KOPT-K1 (cell line): ENCODE results near the gene ABCF3.

ENCODE experiments used
- H3K27ac ChIP-seq: fragments of 200-600 bp; sonication (generic); 2 replicates; pipeline ENCODE4 v1.5.1; 2016; ENCODE audit warnings: antibody characterized with exemption, mild to moderate bottlenecking, low read depth, low read length; ENCODE audit not compliant: poor library complexity, severe bottlenecking
- H3K36me3 ChIP-seq: fragments of 200-600 bp; sonication (generic); 2 replicates; pipeline ENCODE4 v1.5.1; 2017; ENCODE audit warnings: antibody characterized with exemption, mild to moderate bottlenecking, low read length, moderate library complexity; ENCODE audit not compliant: insufficient read depth
- H3K9me3 ChIP-seq: fragments of 200-600 bp; sonication (generic); 2 replicates; pipeline ENCODE4 v1.5.1; 2017; ENCODE audit warnings: antibody characterized with exemption, low read length, mild to moderate bottlenecking; ENCODE audit not compliant: insufficient read depth, poor library complexity, severe bottlenecking

Gene ABCF3

DNA sequence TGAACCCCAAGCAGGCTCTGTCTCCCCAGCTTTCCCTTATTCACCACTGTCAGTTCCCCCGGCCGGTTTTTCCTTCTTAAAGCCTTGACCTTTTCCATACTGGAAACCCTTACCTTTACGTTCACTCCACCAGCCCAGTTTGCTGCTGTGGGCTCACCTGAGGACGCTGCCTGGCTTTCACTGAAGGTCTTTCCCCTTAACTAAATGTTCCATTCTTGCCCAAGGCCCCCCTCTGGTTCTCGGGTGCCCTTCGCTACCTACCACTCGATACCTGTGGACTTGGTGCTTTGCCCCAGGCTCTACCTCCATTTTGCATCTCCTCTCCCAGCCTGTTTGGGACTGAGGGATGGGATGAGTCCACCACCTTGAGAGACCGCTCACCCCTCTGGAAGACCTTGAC is 10.5 kb upstream of the ABCF3 start:
- peak overlapping the region; percentile 73 for H3K27ac ChIP-seq
- H3K36me3 ChIP-seq: peaks cover 63% of the 10 kb centered on the region
- no peaks in the 10 kb centered on the region for H3K9me3 ChIP-seq

DNA sequence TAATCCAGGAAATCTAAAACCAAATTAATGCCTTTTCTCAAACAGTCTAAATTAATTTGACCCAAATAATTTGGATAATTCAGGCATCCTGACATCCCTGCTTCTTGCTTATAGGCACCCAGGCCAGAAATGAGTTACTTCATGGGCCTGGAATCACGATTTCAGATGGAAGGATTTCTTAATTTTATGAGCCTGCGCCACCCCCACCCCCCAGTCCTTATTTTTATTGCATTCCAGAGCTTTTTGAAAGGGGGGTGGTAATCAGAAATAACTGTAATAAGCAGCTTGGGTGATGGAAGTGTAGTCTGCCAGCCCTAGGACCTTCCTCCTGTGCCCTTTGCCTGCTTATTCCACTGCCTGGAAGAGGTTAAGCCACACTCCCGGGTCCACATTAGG is 10.0 kb upstream of the ABCF3 start:
- Histone ChIP-seq H3K27ac (peak overlapping the region; percentile 73), H3K36me3 (peaks cover 63% of the 10 kb centered on the region), H3K9me3 (no peaks in the 10 kb centered on the region)

DNA sequence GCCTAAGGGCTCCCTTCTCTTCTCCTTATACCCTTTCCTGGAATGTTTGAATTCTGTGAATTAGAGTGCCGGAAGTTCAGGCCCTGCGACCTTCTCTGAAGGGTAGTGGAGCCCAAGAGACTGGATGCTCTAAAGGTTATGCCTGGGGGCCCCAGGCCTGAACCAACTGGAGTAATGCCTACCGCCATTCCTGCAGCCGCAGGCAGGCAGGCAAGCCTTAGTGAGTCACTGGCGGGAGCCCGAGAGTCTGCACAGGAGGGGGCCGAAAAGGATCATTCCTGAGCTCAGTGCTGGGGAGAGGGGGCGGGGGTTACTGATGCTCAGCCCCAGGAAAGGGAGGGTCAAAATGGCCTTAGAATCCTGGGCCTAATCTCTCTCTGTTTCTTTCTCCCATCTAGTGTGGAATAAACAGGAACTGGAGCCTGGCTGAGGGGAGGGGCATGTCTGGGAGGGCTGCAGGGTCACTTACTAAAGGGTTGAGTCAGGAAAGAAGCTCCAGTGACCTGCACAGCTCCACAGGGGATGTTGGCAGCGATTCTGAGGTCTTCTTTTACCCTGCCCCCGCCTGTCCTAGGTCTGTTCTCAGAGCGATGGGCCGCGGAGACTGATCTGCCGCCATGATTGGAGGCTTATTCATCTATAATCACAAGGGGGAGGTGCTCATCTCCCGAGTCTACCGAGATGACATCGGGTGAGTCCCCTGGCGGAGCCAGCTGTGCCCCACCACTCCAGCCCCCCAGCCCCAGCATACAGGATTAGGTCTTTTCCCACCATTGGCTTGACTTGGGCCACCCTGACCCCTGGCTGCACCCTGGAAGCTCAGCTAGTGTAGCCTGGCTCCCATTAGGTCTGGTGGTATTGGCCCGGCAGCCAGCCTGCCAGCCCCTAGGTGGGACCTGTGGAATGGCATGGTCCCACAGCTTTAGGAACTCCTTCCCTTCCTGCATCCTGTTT is 9.3 kb upstream of the ABCF3 start:
- Histone ChIP-seq H3K36me3 (peaks cover 63% of the 10 kb centered on the region), H3K27ac (no peak overlapping the region), H3K9me3 (no peaks in the 10 kb centered on the region)

DNA sequence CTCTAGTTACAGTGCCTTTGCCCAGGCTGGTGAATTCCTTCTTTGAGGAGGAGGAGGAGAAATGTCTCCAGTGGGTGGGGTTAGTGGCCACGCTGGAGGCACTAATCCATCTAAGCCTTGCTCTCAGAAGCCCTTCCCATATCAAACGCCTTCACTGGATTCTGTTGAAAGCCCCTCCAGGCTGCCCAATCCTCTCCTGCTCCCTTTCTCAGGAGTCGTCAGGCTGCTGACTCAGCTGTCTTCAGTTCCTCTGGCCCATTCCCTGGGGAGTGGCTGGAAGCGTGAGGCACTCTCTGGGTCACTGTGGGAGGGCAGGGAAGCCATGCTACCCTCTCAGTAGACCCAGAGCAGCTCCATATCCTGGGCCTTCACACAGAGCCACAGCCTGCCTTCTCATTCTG is 8.7 kb upstream of the ABCF3 start:
- Histone ChIP-seq H3K36me3 (peaks cover 63% of the 10 kb centered on the region), H3K27ac (no peak overlapping the region), H3K9me3 (no peaks in the 10 kb centered on the region)

DNA sequence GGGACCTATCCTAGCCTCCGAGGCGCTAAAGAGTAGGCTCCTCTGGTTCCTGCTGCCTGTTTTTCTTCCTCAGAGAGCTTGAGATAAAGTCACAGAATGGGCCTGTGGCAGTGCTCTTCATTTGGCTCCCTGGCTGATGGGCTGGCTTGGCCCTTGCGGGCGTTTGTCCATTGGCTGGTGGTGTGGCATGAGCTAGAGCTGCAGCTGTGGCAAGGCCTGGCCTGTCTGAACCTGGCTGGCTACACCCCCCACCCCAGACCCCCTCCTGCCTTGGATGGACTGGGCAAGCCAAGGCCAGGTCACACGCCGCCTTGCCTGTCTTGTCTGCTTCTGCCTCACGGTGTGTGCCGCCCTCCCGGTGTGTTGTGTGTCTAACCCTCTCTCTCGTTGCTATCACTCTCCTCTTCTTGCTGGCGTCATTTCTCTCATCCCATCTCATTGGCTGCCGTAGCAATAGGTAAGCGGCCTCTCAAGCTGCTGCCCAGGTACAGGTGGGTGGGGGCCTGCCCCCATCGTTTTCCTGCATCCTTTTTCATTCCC is 8.2 kb upstream of the ABCF3 start:
- no peaks in the 10 kb centered on the region for H3K9me3 ChIP-seq
- H3K27ac ChIP-seq: no peak overlapping the region
- peaks cover 63% of the 10 kb centered on the region for H3K36me3 ChIP-seq

DNA sequence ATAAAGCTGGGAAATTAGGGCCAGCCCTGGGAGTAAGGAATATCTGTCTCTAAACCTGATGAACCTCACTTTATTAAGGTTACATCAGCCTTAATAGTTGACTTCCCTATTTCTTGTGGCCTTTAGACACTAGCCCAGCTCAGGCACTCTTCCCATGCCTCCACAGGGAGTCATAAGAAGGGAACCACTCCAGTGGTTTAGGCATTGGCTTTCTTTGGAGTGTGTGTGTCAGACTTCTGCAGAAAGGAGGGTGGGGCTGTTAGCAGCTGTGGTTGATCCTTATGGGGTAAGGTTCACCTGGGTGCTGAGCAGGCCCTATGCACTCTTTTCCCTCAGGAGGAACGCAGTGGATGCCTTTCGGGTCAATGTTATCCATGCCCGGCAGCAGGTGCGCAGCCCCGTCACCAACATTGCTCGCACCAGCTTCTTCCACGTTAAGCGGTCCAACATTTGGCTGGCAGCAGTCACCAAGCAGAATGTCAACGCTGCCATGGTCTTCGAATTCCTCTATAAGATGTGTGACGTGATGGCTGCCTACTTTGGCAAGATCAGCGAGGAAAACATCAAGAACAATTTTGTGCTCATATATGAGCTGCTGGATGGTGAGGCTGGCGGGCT is 7.4 kb upstream of the ABCF3 start:
- Histone ChIP-seq H3K9me3 (no peaks in the 10 kb centered on the region), H3K36me3 (peaks cover 71% of the 10 kb centered on the region), H3K27ac (no peak overlapping the region)

DNA sequence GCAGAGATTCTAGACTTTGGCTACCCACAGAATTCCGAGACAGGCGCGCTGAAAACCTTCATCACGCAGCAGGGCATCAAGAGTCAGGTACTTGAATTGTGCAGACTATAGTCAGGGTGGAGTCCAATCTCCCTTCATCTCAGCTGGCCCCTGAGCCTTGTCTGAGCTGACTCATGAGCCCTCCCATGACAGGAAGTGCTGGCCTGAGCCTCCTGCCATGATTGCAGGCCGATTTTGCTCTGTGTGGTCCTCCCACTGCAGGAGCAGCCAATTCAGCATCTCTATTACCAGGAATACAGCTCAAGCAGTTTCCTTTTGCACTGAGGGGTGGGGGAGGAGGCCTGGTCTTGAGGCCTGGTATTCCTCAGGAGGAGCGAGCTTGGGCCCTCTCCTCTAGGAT is 5.8 kb upstream of the ABCF3 start:
- Histone ChIP-seq H3K27ac (no peak overlapping the region), H3K36me3 (peaks cover 81% of the 10 kb centered on the region), H3K9me3 (no peaks in the 10 kb centered on the region)

DNA sequence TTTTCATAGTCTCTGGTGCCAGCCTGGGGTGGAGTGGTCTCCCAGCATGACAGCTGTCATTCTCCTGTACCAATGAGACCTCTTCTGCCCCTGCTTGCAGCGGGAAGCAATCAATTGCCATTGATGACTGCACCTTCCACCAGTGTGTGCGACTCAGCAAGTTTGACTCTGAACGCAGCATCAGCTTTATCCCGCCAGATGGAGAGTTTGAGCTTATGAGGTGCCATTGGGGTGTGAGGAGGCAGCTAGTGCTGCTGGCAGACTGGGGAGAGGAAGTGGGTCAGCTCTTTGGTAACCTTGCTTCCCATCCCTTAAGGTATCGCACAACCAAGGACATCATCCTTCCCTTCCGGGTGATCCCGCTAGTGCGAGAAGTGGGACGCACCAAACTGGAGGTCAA is 4.4 kb upstream of the ABCF3 start:
- H3K9me3 ChIP-seq: no peaks in the 10 kb centered on the region
- peaks cover 80% of the 10 kb centered on the region for H3K36me3 ChIP-seq
- H3K27ac ChIP-seq: no peak overlapping the region

DNA sequence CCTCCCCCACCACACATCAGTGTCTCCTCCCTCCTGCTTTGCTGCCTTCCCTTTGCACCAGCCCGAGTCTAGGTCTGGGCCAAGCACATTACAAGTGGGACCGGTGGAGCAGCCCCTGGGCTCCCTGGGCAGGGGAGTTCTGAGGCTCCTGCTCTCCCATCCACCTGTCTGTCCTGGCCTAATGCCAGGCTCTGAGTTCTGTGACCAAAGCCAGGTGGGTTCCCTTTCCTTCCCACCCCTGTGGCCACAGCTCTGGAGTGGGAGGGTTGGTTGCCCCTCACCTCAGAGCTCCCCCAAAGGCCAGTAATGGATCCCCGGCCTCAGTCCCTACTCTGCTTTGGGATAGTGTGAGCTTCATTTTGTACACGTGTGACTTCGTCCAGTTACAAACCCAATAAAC is 2.3 kb upstream of the ABCF3 start:
- H3K36me3 ChIP-seq: peaks cover 75% of the 10 kb centered on the region
- H3K27ac ChIP-seq: no peak overlapping the region
- H3K9me3 ChIP-seq: no peaks in the 10 kb centered on the region

DNA sequence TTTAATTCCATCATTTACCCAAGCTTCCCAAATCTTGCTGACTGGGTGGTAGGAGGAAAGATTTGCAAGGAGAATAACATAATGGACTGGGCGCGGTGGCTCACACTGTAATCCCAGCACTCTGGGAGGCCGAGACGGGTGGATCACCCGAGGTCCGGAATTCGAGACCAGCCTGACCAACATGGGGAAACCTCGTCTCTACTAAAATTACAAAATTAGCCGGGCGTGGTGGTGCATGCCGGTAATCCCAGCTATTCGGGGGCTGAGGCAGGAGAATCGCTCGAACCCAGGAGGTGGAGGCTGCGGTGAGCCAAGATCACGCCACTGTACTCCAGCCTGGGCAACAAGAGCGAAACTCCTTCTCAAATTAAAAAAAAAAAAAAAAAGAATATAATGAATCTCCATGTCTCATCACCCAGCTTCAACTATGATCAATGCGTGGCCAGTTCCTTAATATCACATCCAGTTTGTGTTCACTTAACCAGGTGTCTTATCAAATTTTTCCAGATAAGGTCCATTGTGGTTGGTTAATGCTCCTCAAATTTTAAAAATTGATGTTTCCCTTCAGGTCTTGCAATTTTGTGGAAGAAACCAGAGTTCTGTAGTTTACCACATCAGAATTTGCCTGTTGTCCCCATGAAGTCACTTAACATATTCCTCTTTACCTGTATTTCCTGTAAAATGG is 1.3 kb upstream of the ABCF3 start:
- Histone ChIP-seq H3K9me3 (no peaks in the 10 kb centered on the region), H3K27ac (peak overlapping the region; percentile 74), H3K36me3 (peaks cover 75% of the 10 kb centered on the region)

DNA sequence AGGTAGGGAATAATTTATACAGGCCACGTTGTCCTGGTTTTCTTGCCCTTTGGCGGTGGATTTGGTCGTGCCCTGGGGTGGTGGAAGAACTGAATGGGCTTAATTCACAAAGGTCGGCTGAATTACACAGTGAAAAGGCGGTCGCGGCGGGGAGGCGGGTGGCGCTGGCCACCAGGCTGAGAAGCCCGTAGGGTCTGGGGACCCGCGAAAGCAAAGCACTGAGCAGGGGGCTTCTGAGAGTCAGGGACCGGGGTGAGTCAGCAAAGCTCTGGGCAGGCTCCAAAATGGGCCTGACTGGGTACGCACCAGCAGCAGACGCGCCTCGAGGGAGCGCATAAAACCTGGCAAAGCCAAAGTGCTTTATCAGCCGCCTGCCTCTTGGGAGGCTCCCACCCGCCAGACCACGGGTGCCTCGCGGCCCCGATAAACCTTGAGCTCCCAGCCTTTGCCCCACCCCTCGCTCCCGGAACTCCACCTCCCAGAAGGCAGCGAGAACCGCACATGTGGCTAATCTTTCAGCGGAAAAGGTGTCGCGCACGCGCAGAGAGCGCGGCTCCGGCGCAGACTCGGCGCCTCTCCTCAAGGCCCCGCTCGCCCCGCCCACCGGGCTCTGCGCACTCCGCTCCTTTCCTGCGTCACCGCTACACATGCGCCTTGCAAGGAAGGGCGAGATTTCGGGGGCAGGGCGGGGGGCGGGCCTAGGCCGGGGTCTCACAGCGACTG is 377 bp upstream of the ABCF3 start:
- peaks cover 75% of the 10 kb centered on the region for H3K36me3 ChIP-seq
- no peaks in the 10 kb centered on the region for H3K9me3 ChIP-seq
- peak overlapping the region; percentile 82 for H3K27ac ChIP-seq

DNA sequence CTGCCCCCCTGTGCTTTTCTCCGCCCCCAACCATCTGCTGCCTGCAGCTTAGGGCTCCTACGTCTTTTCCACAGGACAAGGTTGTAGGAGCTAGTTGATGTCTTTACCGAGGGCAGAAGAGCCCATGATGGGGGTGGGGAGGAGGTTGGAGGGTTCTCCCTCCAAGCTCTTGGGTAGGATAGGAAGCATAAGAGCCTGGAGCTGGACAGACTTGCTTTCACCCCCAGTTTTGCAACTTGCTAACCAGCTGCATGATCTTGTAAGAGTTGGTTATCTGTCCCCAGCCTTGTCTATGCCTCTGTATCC is 856 bp downstream of the ABCF3 start:
- Histone ChIP-seq H3K36me3 (peaks cover 75% of the 10 kb centered on the region), H3K9me3 (no peaks in the 10 kb centered on the region), H3K27ac (peak overlapping the region; percentile 82)

DNA sequence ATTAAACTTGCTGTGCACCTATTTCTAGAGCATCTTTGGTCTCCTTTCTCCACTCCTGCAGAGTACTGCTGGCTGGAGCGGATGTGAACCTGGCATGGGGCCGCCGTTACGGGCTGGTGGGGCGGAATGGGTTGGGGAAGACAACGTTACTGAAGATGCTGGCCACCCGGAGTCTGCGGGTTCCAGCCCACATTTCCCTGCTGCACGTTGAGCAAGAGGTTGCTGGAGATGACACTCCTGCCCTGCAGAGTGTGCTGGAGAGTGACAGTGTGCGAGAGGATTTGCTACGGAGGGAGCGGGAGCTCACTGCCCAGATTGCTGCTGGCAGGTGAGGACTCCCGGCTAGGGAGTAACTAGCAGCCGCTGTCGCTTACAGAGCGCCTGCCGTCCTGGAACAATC is 2.1 kb downstream of the ABCF3 start:
- no peak overlapping the region for H3K27ac ChIP-seq
- peaks cover 75% of the 10 kb centered on the region for H3K36me3 ChIP-seq
- H3K9me3 ChIP-seq: no peaks in the 10 kb centered on the region

DNA sequence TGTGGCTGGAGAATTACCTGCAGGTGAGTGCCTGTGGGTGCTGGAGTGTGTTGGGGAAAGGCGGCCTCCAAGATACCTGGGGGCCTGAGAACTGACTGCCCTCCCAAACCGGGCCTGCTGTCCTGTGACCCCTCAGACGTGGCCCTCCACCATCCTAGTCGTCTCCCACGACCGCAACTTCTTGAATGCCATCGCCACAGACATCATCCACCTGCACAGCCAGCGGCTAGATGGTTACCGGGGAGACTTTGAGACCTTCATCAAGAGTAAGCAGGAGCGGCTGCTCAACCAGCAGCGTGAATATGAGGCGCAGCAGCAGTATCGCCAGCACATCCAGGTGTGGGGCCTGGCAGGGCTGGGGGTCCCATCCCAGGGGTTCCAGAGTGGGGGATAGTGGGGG is 3.4 kb downstream of the ABCF3 start:
- Histone ChIP-seq H3K9me3 (no peaks in the 10 kb centered on the region), H3K36me3 (peaks cover 75% of the 10 kb centered on the region), H3K27ac (no peak overlapping the region)

DNA sequence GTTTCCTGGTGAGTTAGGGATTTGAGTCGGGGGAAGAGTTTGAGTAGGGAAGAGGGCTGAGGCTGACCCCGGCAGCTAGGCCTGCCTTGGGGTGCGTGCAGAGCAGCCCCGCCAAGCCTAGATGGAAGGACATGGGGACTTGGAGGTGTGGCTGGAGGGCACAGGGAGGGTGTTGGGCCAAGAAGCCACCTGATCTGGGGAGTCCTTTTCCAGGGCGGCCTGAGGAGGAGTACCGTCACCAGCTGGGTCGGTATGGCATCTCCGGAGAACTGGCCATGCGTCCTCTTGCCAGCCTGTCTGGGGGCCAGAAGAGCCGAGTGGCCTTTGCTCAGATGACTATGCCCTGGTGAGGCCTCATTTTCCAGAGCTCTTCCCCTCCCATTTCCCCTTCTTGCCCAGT is 6.9 kb downstream of the ABCF3 start:
- Histone ChIP-seq H3K9me3 (no peaks in the 10 kb centered on the region), H3K36me3 (peaks cover 83% of the 10 kb centered on the region), H3K27ac (no peak overlapping the region)
